Nephron (organoid): ENCODE results near the gene PRKAG2.

Source experiments
- H3K27ac Mint-ChIP-seq, 3 experiments: 2 replicates each; pipeline ENCODE4 v1.8.0; 2020; ENCODE audit warnings: mixed read lengths in 3 of 3, mild to moderate bottlenecking in 2 of 3, moderate library complexity in 1 of 3
- H3K27me3 Mint-ChIP-seq: 2 replicates; pipeline ENCODE4 v1.8.0; 2021; ENCODE audit warnings: low read depth, mild to moderate bottlenecking, moderate library complexity, mixed read lengths
- H3K36me3 Mint-ChIP-seq: 2 replicates; pipeline ENCODE4 v1.8.0; 2020; ENCODE audit warnings: low read depth, mixed read lengths
- H3K4me1 Mint-ChIP-seq: 2 replicates; pipeline ENCODE4 v1.8.0; 2020; ENCODE audit warnings: mixed read lengths
- H3K4me3 Mint-ChIP-seq, 3 experiments: 2 replicates each; pipeline ENCODE4 v1.8.0; 2020; ENCODE audit warnings: mild to moderate bottlenecking in 3 of 3, mixed read lengths in 3 of 3, moderate library complexity in 2 of 3
- H3K9me3 Mint-ChIP-seq: 2 replicates; pipeline ENCODE4 v1.8.0; 2020; ENCODE audit warnings: mixed read lengths
- CTCF ChIP-seq, 3 experiments: fragments of 200-600 bp; sonication (generic); IDR thresholded peaks; one replicate each; pipeline ENCODE4 v1.5.0; 2021; ENCODE audit warnings: antibody characterized with exemption in 3 of 3; ENCODE audit not compliant: unreplicated experiment in 3 of 3

Gene PRKAG2

GRCh38 chr7:151647874-151648273, 229.0 kb downstream of the PRKAG2 start:
- H3K36me3 Mint-ChIP-seq, result no peaks in the 10 kb centered on the region
- H3K9me3 Mint-ChIP-seq, result peaks cover 2% of the 10 kb centered on the region
- no peak overlapping the region for H3K27ac Mint-ChIP-seq
- no peak for TF ChIP-seq CTCF (IDR thresholded peaks at IDR 0.05; ENCODE audit: unreplicated experiment in 3 of 3)
- H3K27me3 Mint-ChIP-seq, result peaks cover 39% of the 10 kb centered on the region
- H3K4me1 Mint-ChIP-seq, result peaks cover 15% of the 10 kb centered on the region
- H3K4me3 Mint-ChIP-seq, result no peak overlapping the region

- peaks cover 2% of the 10 kb centered on the region for H3K9me3 Mint-ChIP-seq
- H3K4me3 Mint-ChIP-seq, result no peak overlapping the region
Measured at GRCh38 chr7:151647006-151647405, 229.9 kb downstream of the PRKAG2 start.

GRCh38 chr7:151645311-151645710, 231.6 kb downstream of the PRKAG2 start:
- Mint-ChIP-seq H3K4me3 (no peak overlapping the region), H3K36me3 (no peaks in the 10 kb centered on the region), H3K4me1 (peaks cover 10% of the 10 kb centered on the region), H3K9me3 (peaks cover 2% of the 10 kb centered on the region), H3K27ac (no peak overlapping the region), H3K27me3 (peaks cover 29% of the 10 kb centered on the region)
- TF ChIP-seq CTCF (IDR thresholded peaks at IDR 0.05; ENCODE audit: unreplicated experiment in 3 of 3), result no peak

More at GRCh38 chr7:151647006-151647405, 229.9 kb downstream of the PRKAG2 start:
- TF ChIP-seq CTCF (IDR thresholded peaks at IDR 0.05; ENCODE audit: unreplicated experiment in 3 of 3), result no peak
- Mint-ChIP-seq H3K27ac (no peak overlapping the region), H3K4me1 (peaks cover 15% of the 10 kb centered on the region), H3K36me3 (no peaks in the 10 kb centered on the region), H3K27me3 (peaks cover 35% of the 10 kb centered on the region)

- H3K27ac Mint-ChIP-seq, result no peak overlapping the region
- H3K9me3 Mint-ChIP-seq, result peaks cover 2% of the 10 kb centered on the region
- H3K4me1 Mint-ChIP-seq, result peaks cover 10% of the 10 kb centered on the region
- no peak for TF ChIP-seq CTCF (IDR thresholded peaks at IDR 0.05; ENCODE audit: unreplicated experiment in 3 of 3)
- peaks cover 25% of the 10 kb centered on the region for H3K27me3 Mint-ChIP-seq
- no peak overlapping the region for H3K4me3 Mint-ChIP-seq
- H3K36me3 Mint-ChIP-seq, result no peaks in the 10 kb centered on the region
Measured at GRCh38 chr7:151644554-151644953, 232.4 kb downstream of the PRKAG2 start.

- peaks cover 2% of the 10 kb centered on the region for H3K9me3 Mint-ChIP-seq
- H3K4me1 Mint-ChIP-seq, result peaks cover 6% of the 10 kb centered on the region
- no peaks in the 10 kb centered on the region for H3K36me3 Mint-ChIP-seq
- H3K27ac Mint-ChIP-seq, result no peak overlapping the region
- peaks cover 10% of the 10 kb centered on the region for H3K27me3 Mint-ChIP-seq
- H3K4me3 Mint-ChIP-seq, result no peak overlapping the region
- TF ChIP-seq CTCF (IDR thresholded peaks at IDR 0.05; ENCODE audit: unreplicated experiment in 3 of 3), result no peak
Measured at GRCh38 chr7:151642746-151643145, 234.2 kb downstream of the PRKAG2 start.

GRCh38 chr7:151641587-151641986, 235.3 kb downstream of the PRKAG2 start:
- H3K4me3 Mint-ChIP-seq, result no peak overlapping the region
- H3K27ac Mint-ChIP-seq, result no peak overlapping the region
- no peaks in the 10 kb centered on the region for H3K36me3 Mint-ChIP-seq
- peaks cover 5% of the 10 kb centered on the region for H3K4me1 Mint-ChIP-seq
- no peak for TF ChIP-seq CTCF (IDR thresholded peaks at IDR 0.05; ENCODE audit: unreplicated experiment in 3 of 3)
- H3K9me3 Mint-ChIP-seq, result peaks cover 2% of the 10 kb centered on the region
- H3K27me3 Mint-ChIP-seq, result peaks cover 3% of the 10 kb centered on the region
